KMS-11 (cell line): ENCODE data around the gene JAML.

Source experiments
- H2AFZ ChIP-seq: fragments of 200-600 bp; sonication (generic); 2 replicates; pipeline ENCODE4 v1.6.1; 2016; ENCODE audit warnings: antibody characterized with exemption, mixed run types, low read depth
- H3K27ac ChIP-seq: fragments of 200-600 bp; sonication (generic); 2 replicates; pipeline ENCODE4 v1.6.1; 2016; ENCODE audit warnings: mild to moderate bottlenecking, mixed run types
- H3K27me3 ChIP-seq: fragments of 200-600 bp; sonication (generic); 2 replicates; pipeline ENCODE4 v1.6.1; 2017; ENCODE audit warnings: mild to moderate bottlenecking, low read depth, mixed run types, moderate library complexity; ENCODE audit not compliant: insufficient read depth
- H3K36me3 ChIP-seq: fragments of 200-600 bp; sonication (generic); 2 replicates; pipeline ENCODE4 v1.6.1; 2017; ENCODE audit warnings: mild to moderate bottlenecking, mixed run types; ENCODE audit not compliant: insufficient read depth
- H3K4me1 ChIP-seq: fragments of 200-600 bp; sonication (generic); 2 replicates; pipeline ENCODE4 v1.6.1; 2016; ENCODE audit warnings: mild to moderate bottlenecking, low read depth, mixed run types; ENCODE audit not compliant: poor library complexity, severe bottlenecking
- H3K4me2 ChIP-seq: fragments of 200-600 bp; sonication (generic); 2 replicates; pipeline ENCODE4 v1.7.0; 2016; ENCODE audit warnings: mild to moderate bottlenecking, mixed run types
- H3K4me3 ChIP-seq: fragments of 200-600 bp; sonication (generic); IDR thresholded peaks from 2 replicates; pipeline ENCODE4 v1.6.1; 2017; ENCODE audit warnings: low read depth, low read length, mixed read lengths; ENCODE audit not compliant: insufficient read depth
- H3K79me2 ChIP-seq: fragments of 200-600 bp; sonication (generic); 2 replicates; pipeline ENCODE4 v1.6.1; 2016; ENCODE audit warnings: low read depth, mixed run types; ENCODE audit not compliant: insufficient read depth
- H3K9ac ChIP-seq: fragments of 200-600 bp; sonication (generic); 2 replicates; pipeline ENCODE4 v1.6.1; 2016; ENCODE audit warnings: mild to moderate bottlenecking, mixed run types
- H4K20me1 ChIP-seq: fragments of 200-600 bp; sonication (generic); 2 replicates; pipeline ENCODE4 v1.6.1; 2016; ENCODE audit warnings: mild to moderate bottlenecking, mixed run types; ENCODE audit not compliant: insufficient read depth
- CTCF ChIP-seq: fragments of 200-600 bp; sonication (generic); conservative IDR thresholded peaks from 2 replicates; pipeline ENCODE4 v1.6.1; 2017; ENCODE audit warnings: low read depth, mild to moderate bottlenecking, antibody characterized with exemption, low read length, moderate library complexity, mixed read lengths

JAML gene

GRCh38 chr11:118226781-118227180 lies 2.0 kb upstream of the JAML start:
- H2AFZ ChIP-seq = no peak overlapping the region
- H3K27ac ChIP-seq = no peak overlapping the region
- no peaks in the 10 kb centered on the region for H3K36me3 ChIP-seq
- H3K79me2 ChIP-seq = no peaks in the 10 kb centered on the region
- no peaks in the 10 kb centered on the region for H4K20me1 ChIP-seq
- no peak overlapping the region for H3K4me3 ChIP-seq
- TF ChIP-seq CTCF = no peak
- H3K27me3 ChIP-seq = no peaks in the 10 kb centered on the region
- H3K4me2 ChIP-seq = no peak overlapping the region
- no peak overlapping the region for H3K9ac ChIP-seq
- H3K4me1 ChIP-seq = no peaks in the 10 kb centered on the region

- Histone ChIP-seq H3K4me3 (no peak overlapping the region), H3K27ac (no peak overlapping the region), H3K4me2 (no peak overlapping the region), H3K27me3 (no peaks in the 10 kb centered on the region), H3K4me1 (no peaks in the 10 kb centered on the region), H3K9ac (no peak overlapping the region), H2AFZ (no peak overlapping the region), H3K36me3 (no peaks in the 10 kb centered on the region), H4K20me1 (no peaks in the 10 kb centered on the region), H3K79me2 (no peaks in the 10 kb centered on the region)
- TF ChIP-seq CTCF = no peak
Observed at GRCh38 chr11:118226296-118226695, 1.5 kb upstream of the JAML start.

- H3K79me2 ChIP-seq = no peaks in the 10 kb centered on the region
- no peak overlapping the region for H3K27ac ChIP-seq
- H3K4me3 ChIP-seq = no peak overlapping the region
- no peak for TF ChIP-seq CTCF
- no peak overlapping the region for H2AFZ ChIP-seq
- no peak overlapping the region for H3K9ac ChIP-seq
- H3K4me1 ChIP-seq = no peaks in the 10 kb centered on the region
- no peaks in the 10 kb centered on the region for H3K36me3 ChIP-seq
- no peak overlapping the region for H3K4me2 ChIP-seq
- no peaks in the 10 kb centered on the region for H3K27me3 ChIP-seq
- H4K20me1 ChIP-seq = no peaks in the 10 kb centered on the region
Observed at GRCh38 chr11:118223992-118224391, 819 bp downstream of the JAML start.

- TF ChIP-seq CTCF = no peak
- no peak overlapping the region for H3K9ac ChIP-seq
- no peaks in the 10 kb centered on the region for H3K36me3 ChIP-seq
- H3K4me2 ChIP-seq = no peak overlapping the region
- no peaks in the 10 kb centered on the region for H3K27me3 ChIP-seq
- H3K4me3 ChIP-seq = no peak overlapping the region
- no peaks in the 10 kb centered on the region for H3K4me1 ChIP-seq
- H2AFZ ChIP-seq = no peak overlapping the region
- H4K20me1 ChIP-seq = no peaks in the 10 kb centered on the region
- H3K79me2 ChIP-seq = no peaks in the 10 kb centered on the region
- no peak overlapping the region for H3K27ac ChIP-seq
Observed at GRCh38 chr11:118223570-118223969, 1.2 kb downstream of the JAML start.

- H3K27ac ChIP-seq = no peak overlapping the region
- no peaks in the 10 kb centered on the region; the same call in 1 of the 2 replicates for H3K27me3 ChIP-seq
- H3K4me3 ChIP-seq = no peak overlapping the region
- TF ChIP-seq CTCF = no peak
- no peaks in the 10 kb centered on the region for H3K36me3 ChIP-seq
- no peaks in the 10 kb centered on the region for H3K79me2 ChIP-seq
- H3K4me1 ChIP-seq = no peaks in the 10 kb centered on the region
- no peak overlapping the region for H3K9ac ChIP-seq
- H4K20me1 ChIP-seq = no peaks in the 10 kb centered on the region
- no peak overlapping the region for H2AFZ ChIP-seq
- H3K4me2 ChIP-seq = no peak overlapping the region
Observed at GRCh38 chr11:118222437-118222836, 2.4 kb downstream of the JAML start.
